PC-3 (cell line): ENCODE measurements around the gene ZSCAN5C.
"Not testable (repeated sequence)": the region's sequence is repeated elsewhere in the genome, so short reads cannot be mapped to it uniquely, and the experiment has no call there.

ENCODE experiments used
- CTCF ChIP-seq: fragments of 300-600 bp; sonication (generic); conservative IDR thresholded peaks from 2 replicates; pipeline ENCODE4 v1.5.1; 2017; ENCODE audit warnings: antibody characterized with exemption, low read depth, mild to moderate bottlenecking, low read length
- EZH2 ChIP-seq: fragments of 300-600 bp; sonication (generic); IDR thresholded peaks from one replicate; pipeline ENCODE4 v1.6.1; 2017; ENCODE audit warnings: antibody characterized with exemption, mild to moderate bottlenecking, low read length; ENCODE audit not compliant: unreplicated experiment

DNA sequence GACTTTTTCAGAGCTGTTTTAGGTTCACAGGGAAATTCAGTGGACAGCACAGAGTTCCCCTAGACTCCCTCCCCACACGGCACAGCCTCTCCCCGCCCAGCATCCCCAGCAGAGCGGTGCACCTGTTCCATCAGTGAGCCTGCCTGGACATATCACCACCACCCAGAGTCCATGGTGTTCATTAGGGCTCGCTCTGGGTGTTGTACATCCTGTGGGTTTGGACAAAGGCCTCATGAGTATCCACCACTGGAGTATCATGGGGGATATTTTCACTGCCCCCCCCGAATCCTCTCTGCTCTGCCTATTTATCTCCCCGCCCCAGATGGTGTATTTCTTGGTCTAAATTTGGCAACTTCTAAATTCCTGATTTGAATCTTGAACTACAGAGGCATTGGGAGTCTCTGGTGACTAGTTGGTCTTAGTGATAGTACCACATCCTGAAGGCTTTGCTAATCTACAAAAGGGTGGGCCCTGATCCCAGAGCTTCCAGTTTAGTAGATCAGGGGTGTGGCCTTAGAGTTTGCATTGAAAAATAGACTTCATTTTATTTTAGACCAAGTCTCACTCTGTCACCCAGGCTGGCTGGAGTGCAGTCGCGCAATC is 46.8 kb downstream of the ZSCAN5C start:
- TF ChIP-seq CTCF, EZH2: not testable (repeated sequence)
